GM18505 (cell line): ENCODE results near the gene SLC24A3.

Source experiments
- ATAC-seq: cut with Tn5 transposase; IDR thresholded peaks from one replicate; pipeline ENCODE4 v1.9.1; 2021; ENCODE audit not compliant: unreplicated experiment
- POLR2A ChIP-seq: IDR thresholded peaks from 4 replicates; pipeline ENCODE4 v1.6.1; 2011; ENCODE audit warnings: borderline replicate concordance; ENCODE audit not compliant: insufficient read depth, insufficient read length; ENCODE audit errors: extremely low read depth

SLC24A3 gene

GRCh38 chr20:19253316-19253715 is 40.9 kb downstream of the SLC24A3 start:
- no peak for TF ChIP-seq POLR2A
- no peak for ATAC-seq

- no peak for ATAC-seq
Observed at GRCh38 chr20:19253916-19254820, 41.7 kb downstream of the SLC24A3 start.

GRCh38 chr20:19254956-19255355 is 42.5 kb downstream of the SLC24A3 start:
- ATAC-seq: no peak

More at GRCh38 chr20:19253916-19254820, 41.7 kb downstream of the SLC24A3 start:
- no peak for TF ChIP-seq POLR2A

GRCh38 chr20:19256085-19256484 is 43.6 kb downstream of the SLC24A3 start:
- TF ChIP-seq POLR2A: no peak

More at GRCh38 chr20:19254956-19255355, 42.5 kb downstream of the SLC24A3 start:
- TF ChIP-seq POLR2A: no peak

GRCh38 chr20:19256906-19257595 is 44.6 kb downstream of the SLC24A3 start:
- no peak for TF ChIP-seq POLR2A
- ATAC-seq: no peak

More at GRCh38 chr20:19256085-19256484, 43.6 kb downstream of the SLC24A3 start:
- ATAC-seq: no peak

- no peak for ATAC-seq
- no peak for TF ChIP-seq POLR2A
Observed at GRCh38 chr20:19257865-19258264, 45.4 kb downstream of the SLC24A3 start.

- ATAC-seq: no peak
- no peak for TF ChIP-seq POLR2A
Observed at GRCh38 chr20:19259141-19259591, 46.7 kb downstream of the SLC24A3 start.

GRCh38 chr20:19260412-19261090 is 48.1 kb downstream of the SLC24A3 start:
- TF ChIP-seq POLR2A: no peak
- ATAC-seq: no peak

GRCh38 chr20:19264191-19264590 is 51.7 kb downstream of the SLC24A3 start:
- no peak for TF ChIP-seq POLR2A
- ATAC-seq: no peak

GRCh38 chr20:19265646-19266374 is 53.4 kb downstream of the SLC24A3 start:
- TF ChIP-seq POLR2A: no peak
- no peak for ATAC-seq

GRCh38 chr20:19268426-19268825 is 56.0 kb downstream of the SLC24A3 start:
- no peak for ATAC-seq
- TF ChIP-seq POLR2A: no peak

GRCh38 chr20:19269737-19270340 is 57.4 kb downstream of the SLC24A3 start:
- no peak for TF ChIP-seq POLR2A
- ATAC-seq: no peak
